NCI-H510A treated with DMSO at 0.1 percent for 48 hours (cell line): ENCODE results near the gene CLCA4.
"Not testable (repeated sequence)": the region's sequence is repeated elsewhere in the genome, so short reads cannot be mapped to it uniquely, and the experiment has no call there.

Experiments used
- DNase-seq: peaks from one replicate; lab custom pipeline; 2025; lab: John Stamatoyannopoulos, UW

CLCA4 gene

DNA sequence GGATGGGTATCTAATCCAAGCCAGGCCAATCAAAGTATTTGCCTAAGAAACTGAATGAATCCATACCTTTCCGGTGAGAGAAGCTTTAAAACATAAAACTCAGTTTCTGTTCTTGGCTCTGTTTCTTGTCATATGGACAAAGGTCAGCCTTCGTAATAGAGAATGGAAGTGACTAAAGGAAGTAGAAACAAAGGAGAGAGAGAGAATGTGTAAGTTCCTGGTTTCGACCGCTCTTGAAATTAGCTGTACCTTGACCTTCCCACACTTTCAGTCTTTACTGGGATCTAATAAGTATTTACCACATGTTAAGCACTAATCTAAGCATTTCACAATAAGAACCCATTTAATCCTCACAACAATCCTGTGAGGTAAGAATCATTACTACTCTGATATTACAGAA, 19.6 kb upstream of the CLCA4 start:
- no peak for DNase-seq

DNA sequence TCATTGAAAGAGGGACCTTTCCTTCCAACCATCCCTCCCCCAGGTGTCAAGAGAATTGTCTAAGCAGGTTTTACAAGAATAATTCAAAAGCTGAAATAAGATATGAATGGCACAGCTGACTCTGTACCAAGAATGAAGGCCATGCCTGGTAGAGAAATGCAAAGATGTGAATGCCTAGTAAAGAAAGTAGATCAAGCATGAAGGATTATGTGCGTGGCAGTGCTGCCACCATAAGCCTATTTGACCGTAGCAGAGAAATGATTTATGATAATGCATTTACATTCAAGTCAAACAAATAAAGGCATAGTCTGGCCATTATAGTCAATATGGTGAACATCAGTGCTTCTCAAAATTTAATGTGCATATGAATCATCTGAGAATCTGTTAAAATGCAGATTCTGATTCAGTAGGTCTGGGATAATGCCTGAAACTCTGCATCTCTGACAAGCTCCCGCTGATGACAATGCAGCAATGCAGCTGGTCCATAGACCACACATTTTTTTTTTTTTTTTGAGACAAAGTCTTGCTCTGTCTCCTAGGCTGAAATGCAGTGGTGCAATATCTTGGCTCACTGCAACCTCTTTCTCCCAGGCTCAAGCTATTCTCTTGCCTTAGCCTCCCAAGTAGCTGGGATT, 16.6 kb upstream of the CLCA4 start:
- no peak for DNase-seq

- no peak for DNase-seq
Observed at GRCh38 chr1:86537928-86538695, 8.8 kb upstream of the CLCA4 start.

DNA sequence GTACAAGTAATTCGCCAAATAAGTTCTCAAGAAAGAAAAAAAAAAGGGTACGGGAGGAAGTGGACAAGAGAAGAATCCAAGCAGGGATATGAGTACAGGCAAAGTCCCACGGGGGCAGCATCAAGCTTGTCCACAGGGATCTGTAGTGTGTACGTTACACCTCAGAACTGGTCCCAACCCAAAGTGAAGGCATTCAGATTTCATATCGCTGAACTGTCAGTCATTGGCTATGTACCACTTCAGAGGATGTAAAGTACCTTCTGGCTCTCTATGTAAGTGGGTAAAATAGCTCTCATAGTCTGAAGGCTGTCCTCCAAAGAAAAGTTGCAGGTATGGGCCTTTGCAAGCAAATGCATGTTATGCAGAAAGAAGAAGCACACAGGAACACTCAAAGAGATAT, 8.1 kb upstream of the CLCA4 start:
- no peak for DNase-seq

DNA sequence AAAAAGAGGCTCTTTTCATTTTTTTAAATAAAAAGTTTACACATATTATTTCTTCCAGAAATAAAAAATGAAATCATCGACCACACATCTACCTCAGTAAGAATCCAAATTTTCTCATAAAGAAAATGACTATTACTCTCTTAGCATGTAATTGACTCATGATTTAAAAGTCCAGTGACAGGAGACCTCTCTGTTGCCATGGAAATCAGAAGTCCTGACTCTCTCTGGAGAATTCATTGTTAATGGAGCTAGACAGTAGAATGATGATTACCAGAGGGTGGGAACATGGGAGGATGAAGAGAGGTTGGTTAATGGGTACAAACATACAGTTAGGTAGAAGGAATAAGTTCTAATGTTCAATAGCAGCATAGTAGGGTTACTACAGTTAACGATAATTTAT, 5.0 kb upstream of the CLCA4 start:
- DNase-seq: no peak

DNA sequence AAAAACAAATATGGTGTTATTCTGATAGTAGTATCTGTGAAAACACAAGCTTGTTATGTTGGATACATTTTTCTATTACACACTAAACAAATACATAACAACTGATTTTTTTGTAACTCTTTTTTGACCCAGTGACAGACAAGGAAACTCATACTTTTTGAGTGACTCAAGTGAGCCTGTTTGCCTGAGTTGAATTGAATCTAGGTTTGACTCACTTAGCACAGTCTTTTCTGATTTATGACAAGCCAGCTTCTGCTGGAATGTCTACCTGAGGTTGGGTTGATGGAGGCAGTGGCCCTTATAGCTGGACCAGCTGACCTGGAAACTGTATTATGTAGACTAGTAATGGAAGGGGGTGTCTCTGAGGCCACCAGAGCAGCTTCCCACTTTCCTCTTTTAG, 4.2 kb upstream of the CLCA4 start:
- DNase-seq: no peak

DNA sequence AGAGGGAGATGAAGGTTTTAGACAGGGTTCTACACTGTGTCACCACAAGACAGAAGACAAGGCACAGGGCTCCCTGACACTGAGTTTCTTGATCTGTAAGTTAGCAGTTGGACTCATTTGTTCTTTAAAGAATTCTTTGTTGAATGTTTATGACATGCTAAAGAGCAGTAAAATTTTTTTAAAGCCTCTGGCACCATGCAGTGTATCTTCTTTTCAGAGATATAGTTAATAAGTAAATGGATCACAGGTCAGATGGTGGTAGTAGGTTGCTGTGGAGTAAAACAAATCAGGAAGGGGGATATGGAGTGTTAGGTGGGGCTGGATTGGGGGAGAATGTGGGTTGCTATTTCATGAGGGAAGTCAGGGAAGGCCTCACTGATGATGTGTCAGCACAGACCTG, 2.0 kb downstream of the CLCA4 start:
- DNase-seq: no peak

GRCh38 chr1:86551305-86551704, 4.4 kb downstream of the CLCA4 start:
- DNase-seq: no peak

DNA sequence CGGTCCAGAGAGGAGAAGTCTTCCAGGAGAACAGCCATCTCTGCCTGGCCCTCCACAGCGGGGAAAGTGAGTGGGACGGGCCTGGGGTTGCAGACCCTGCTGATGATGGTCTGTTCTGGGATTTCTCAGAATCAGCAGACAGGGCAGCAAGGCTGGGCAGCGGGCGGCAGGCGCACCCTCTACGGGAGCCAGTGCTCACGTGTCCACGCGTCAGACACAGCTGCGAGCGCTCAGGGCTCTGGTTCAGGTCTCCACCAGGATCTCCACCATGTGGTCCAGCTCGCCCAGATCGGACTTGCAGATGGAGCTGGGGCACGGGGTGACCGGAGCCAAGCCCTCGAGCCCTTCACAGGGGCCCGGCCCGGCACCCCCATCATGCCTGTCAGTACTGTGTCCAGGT, 5.5 kb downstream of the CLCA4 start:
- no peak for DNase-seq

DNA sequence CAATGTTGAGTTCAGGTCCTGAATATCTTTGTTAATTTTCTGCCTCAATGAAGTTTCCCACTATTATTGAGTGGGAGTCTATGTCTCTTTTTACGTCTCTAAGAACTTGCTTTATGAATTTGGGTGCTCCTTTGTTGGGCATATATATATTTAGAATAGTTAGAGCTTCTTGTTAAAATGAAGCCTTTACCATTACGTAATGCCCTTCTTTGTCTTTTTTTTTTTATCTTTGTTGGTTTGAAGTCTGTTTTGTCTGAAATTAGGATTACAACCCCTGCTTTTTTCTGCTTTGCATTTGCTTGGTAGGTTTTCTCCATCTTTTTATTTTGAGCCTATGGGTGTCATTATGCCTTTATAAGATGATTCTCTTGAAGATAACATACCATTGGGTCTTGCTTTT, 10.9 kb downstream of the CLCA4 start:
- no peak for DNase-seq

DNA sequence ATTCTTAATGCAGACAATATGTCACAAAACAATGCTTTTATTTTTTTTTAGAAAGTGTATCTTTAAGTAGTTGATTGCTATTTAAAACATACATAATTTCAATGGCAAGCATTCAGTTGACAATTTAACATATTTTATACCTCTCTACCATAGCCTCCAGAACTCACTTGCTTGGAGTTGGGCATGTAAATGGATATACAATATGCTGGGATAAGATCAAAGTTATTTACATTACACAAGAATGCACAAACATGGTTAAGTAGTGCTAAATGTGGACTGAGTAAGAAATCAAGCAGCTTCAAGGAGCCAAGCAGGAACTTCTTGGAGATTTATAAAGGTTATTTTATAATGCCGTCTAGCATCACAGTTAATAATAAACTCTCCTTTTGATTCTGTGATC, 17.0 kb downstream of the CLCA4 start:
- no peak for DNase-seq

DNA sequence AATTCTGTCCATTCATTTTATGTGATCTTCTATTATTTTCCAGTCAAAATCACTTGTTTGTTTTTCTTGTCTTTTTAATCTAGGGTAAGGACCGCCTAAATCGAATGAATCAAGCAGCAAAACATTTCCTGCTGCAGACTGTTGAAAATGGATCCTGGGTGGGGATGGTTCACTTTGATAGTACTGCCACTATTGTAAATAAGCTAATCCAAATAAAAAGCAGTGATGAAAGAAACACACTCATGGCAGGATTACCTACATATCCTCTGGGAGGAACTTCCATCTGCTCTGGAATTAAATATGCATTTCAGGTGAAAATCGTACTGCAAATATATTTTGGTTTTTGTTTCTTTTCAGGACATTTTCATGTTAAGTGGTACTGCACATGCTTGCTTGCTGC, 20.5 kb downstream of the CLCA4 start:
- DNase-seq: no peak

- no peak for DNase-seq
Observed at GRCh38 chr1:86567878-86568277, 21.0 kb downstream of the CLCA4 start.

DNA sequence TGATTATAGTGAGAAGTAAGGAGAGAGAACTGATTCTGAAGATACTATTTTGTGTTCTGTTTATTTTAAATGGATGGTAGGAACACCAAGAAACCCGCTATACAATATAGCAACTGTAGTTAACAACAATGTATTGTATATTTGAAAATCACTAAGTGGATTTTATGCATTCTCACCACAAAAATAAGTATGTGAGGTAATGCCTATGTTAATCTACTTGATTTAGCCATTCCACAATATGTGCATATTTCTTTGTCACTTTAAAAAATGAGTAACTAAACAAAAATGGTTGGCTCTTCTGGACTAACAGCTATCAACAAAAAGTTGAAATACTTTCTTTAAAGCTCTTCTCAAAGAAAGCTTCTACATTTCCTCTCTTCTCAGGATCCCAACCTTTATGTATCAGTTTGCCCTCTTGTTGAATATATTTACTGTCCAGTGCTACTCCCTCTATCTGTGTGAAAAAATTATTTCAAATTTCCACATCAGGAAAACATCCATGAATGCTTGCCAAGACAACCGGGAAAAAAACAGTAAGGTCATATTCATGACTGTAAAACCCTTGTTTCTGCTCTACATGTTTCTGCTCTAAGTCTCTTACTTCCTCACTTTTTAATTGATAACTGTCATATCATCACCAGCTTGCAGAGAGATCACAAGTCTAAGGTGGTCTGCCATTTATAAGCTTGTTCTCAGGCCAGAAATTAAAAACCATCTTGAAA, 27.0 kb downstream of the CLCA4 start:
- no peak for DNase-seq

DNA sequence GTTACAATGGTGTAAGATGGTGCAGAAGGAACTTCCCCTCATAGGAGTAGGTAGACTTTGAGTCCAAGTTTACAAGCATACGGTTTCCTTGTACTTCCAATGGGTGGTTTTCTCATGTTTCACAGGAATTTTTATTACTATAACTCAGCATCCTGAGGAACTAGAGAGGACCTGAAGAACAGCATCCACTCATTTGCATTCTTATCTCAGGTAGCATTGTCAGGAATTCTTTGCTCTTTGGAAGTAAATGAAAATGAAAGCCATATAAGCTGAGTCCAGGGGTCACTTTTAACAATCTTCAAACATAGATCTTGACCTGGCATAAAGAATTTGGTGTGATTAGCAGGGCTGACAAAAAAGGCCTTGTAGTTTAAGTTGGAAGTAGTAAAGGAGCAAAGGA, 34.4 kb downstream of the CLCA4 start:
- DNase-seq: no peak

DNA sequence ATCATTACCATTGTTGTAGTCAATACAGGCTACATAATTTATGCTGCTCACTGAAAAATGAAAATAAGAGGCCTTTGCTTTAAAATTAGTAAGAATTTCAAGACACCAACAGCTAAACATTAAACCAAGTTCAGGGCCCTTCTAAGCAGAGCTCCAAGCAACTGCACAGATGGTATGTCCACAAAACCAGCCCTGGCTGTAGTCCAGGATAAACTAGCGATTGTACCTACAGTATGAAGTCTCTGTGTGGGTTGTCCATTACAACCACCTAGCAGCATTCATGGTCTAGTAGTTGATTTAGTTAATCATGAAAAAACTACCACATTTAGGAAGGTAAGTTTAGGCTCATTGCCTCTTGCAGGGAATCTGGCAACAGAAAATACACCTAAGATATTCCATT, 35.3 kb downstream of the CLCA4 start:
- no peak for DNase-seq

DNA sequence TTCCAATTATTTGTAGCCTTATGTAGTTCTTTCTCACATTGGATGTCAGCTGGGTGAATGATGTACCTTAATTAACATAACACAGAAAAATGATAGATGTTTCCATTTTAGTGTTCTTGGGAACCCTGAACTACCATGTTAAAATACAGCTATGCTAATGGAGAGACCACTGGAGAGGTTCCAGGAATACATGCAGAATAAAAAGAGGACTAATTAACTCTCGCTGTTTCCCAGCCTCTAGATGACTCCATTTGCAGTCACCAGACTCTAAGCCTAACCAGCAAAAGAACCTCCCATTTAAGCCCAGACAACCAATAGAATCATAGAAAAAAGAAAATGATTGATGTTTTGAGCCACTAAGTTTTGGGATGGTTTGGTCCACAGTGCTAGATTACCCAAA, 36.2 kb downstream of the CLCA4 start:
- DNase-seq: no peak

DNA sequence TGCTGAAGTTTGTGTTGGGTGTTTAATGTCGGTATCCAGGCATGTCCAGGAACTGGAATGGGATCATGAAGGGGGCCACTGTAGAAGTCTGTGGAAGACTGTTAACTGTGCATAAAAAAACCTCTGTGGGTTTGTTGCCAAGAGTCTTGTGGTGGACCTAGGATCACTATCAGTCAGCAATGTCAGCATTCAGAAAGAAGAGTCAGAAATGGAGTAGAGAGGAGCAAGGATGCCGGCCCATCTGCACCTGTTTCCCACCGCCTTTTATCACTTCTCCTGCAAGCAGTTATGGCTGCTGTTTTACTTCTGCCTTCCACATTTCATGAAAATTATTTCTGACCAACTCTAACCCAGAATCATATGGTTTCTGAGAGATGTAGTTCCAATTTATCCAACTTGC, 36.7 kb downstream of the CLCA4 start:
- no peak for DNase-seq

DNA sequence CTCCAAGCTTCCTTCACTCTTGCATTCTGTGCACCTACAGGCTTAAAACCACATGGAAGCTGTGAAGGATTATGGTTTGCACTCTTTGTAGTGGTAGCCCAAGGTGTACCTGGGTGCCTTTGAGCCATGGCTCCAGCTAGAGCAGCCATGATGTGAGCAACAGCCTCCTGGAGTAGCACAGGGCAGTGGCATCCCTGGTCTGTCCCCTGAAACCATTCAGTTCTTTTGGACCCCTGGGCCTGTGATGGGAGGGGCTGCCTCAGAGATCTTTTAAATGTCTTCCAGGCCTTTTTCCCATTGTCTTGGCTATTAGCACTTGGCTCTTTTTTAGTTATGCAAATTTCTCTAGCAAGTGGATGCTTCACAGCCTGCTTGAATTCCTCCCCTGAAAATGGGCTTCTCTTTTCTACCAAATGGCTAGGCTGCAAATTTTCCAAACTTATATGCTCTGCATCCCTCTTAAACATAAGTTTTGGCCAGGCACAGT, 47.4 kb downstream of the CLCA4 start:
- DNase-seq: no peak

GRCh38 chr1:86596224-86596623, 49.3 kb downstream of the CLCA4 start:
- no peak for DNase-seq

GRCh38 chr1:86596741-86597290, 49.9 kb downstream of the CLCA4 start:
- DNase-seq: no peak

DNA sequence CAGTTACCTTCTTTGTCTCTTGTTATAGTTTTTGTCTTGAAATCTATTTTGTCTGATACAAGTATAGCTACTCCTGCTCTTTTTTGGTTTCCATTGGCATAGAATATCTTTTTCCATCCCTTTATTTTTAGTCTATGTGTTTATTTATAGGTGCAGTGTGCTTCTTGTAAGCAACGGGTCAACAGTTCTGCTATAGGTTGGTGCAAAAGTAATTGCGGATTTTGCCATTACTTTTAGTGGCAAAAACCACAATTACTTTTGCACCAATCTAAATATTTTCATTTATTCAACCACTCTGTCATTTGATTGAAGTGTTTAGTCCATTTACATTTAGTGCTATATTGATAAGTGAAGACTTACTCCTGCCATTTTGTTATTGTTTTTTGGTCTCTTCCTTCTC, 59.2 kb downstream of the CLCA4 start:
- DNase-seq: not testable (repeated sequence)

GRCh38 chr1:86616433-86616832, 69.6 kb downstream of the CLCA4 start:
- no peak for DNase-seq
